H9 (cell line): ENCODE data around the gene TTC3. TPM values are rescaled to one million over a fixed set of nuclear protein-coding genes. Genes with fewer than 3 reads are reported as not detected.

Experiments
- DNase-seq: peaks from one replicate; pipeline ENCODE4 v3.0.0-alpha.2; 2017
- H2AFZ ChIP-seq: one replicate; pipeline ENCODE4 v1.6.1; 2013; ENCODE audit warnings: mild to moderate bottlenecking, low read length, control low read depth, moderate library complexity
- H2AK5ac ChIP-seq: 2 replicates; pipeline ENCODE4 v1.6.1; 2013; ENCODE audit warnings: low read length, control low read depth, mixed read lengths; ENCODE audit not compliant: insufficient read length
- H2BK120ac ChIP-seq: one replicate; pipeline ENCODE4 v1.6.1; 2013; ENCODE audit warnings: low read depth, mild to moderate bottlenecking, low read length, control low read depth, inconsistent platforms; ENCODE audit not compliant: poor library complexity, severe bottlenecking
- H2BK12ac ChIP-seq: 2 replicates; pipeline ENCODE4 v1.6.1; 2013; ENCODE audit warnings: low read length, control low read depth, mixed read lengths, low read depth; ENCODE audit not compliant: insufficient read length
- H2BK15ac ChIP-seq: 2 replicates; pipeline ENCODE4 v1.6.1; 2013; ENCODE audit warnings: low read depth, low read length, control low read depth
- H2BK20ac ChIP-seq: one replicate; pipeline ENCODE4 v1.6.1; 2013; ENCODE audit warnings: low read depth, mild to moderate bottlenecking, low read length, control low read depth, inconsistent platforms; ENCODE audit not compliant: poor library complexity, severe bottlenecking
- H2BK5ac ChIP-seq: 2 replicates; pipeline ENCODE4 v1.6.1; 2013; ENCODE audit warnings: low read length, control low read depth, mixed read lengths; ENCODE audit not compliant: insufficient read length
- H3K14ac ChIP-seq: 2 replicates; pipeline ENCODE4 v1.6.1; 2013; ENCODE audit warnings: low read length, control low read depth; ENCODE audit not compliant: insufficient read depth
- H3K18ac ChIP-seq: 2 replicates; pipeline ENCODE4 v1.6.1; 2013; ENCODE audit warnings: low read depth, mild to moderate bottlenecking, mixed read lengths, low read length, control low read depth; ENCODE audit not compliant: insufficient read length
- H3K23ac ChIP-seq: 2 replicates; pipeline ENCODE4 v1.6.1; 2013; ENCODE audit warnings: low read length, control low read depth, mixed read lengths, low read depth; ENCODE audit not compliant: insufficient read length
- H3K23me2 ChIP-seq: 2 replicates; pipeline ENCODE4 v1.6.1; 2013; ENCODE audit warnings: low read depth, mild to moderate bottlenecking, mixed read lengths, low read length, control low read depth; ENCODE audit not compliant: insufficient read length, poor library complexity, severe bottlenecking
- H3K27ac ChIP-seq: 2 replicates; pipeline ENCODE4 v1.5.1; 2013; ENCODE audit warnings: low read length, control low read depth, mixed read lengths, low read depth; ENCODE audit not compliant: insufficient read length
- H3K27me3 ChIP-seq: 2 replicates; pipeline ENCODE4 v1.6.1; 2013; ENCODE audit warnings: low read length, control low read depth, inconsistent platforms; ENCODE audit not compliant: insufficient read depth
- H3K4ac ChIP-seq: 2 replicates; pipeline ENCODE4 v1.6.1; 2013; ENCODE audit warnings: low read depth, mild to moderate bottlenecking, control low read depth, inconsistent platforms, low read length, moderate library complexity
- H3K4me1 ChIP-seq: 2 replicates; pipeline ENCODE4 v1.6.1; 2013; ENCODE audit warnings: low read length, control low read depth, inconsistent platforms; ENCODE audit not compliant: insufficient read depth
- H3K4me2 ChIP-seq: 2 replicates; pipeline ENCODE4 v1.6.1; 2013; ENCODE audit warnings: low read length, control low read depth, mixed read lengths; ENCODE audit not compliant: insufficient read length, insufficient read depth
- H3K56ac ChIP-seq: 2 replicates; pipeline ENCODE4 v1.6.1; 2013; ENCODE audit warnings: low read depth, mild to moderate bottlenecking, mixed read lengths, low read length, control low read depth; ENCODE audit not compliant: insufficient read length
- H3K79me1 ChIP-seq: 2 replicates; pipeline ENCODE4 v1.6.1; 2013; ENCODE audit warnings: low read depth, mild to moderate bottlenecking, moderate library complexity, low read length, control low read depth, inconsistent platforms; ENCODE audit not compliant: insufficient read depth, poor library complexity, severe bottlenecking
- H3K79me2 ChIP-seq: 2 replicates; pipeline ENCODE4 v1.6.1; 2013; ENCODE audit warnings: low read length, control low read depth, inconsistent platforms; ENCODE audit not compliant: insufficient read depth
- H3K9ac ChIP-seq: 2 replicates; pipeline ENCODE4 v1.6.1; 2013; ENCODE audit warnings: low read length, control low read depth, mixed read lengths; ENCODE audit not compliant: insufficient read length; ENCODE audit errors: extremely low read depth
- H3K9me3 ChIP-seq: one replicate; pipeline ENCODE4 v1.6.1; 2013; ENCODE audit warnings: low read depth, low read length, inconsistent platforms; ENCODE audit not compliant: control insufficient read depth
- H3T11ph ChIP-seq: one replicate; pipeline ENCODE4 v1.6.1; 2013; ENCODE audit warnings: mild to moderate bottlenecking, low read length, control low read depth, inconsistent platforms
- H4K20me1 ChIP-seq: one replicate; pipeline ENCODE4 v1.6.1; 2013; ENCODE audit not compliant: control insufficient read depth, insufficient read length, insufficient read depth
- H4K5ac ChIP-seq: 2 replicates; pipeline ENCODE4 v1.6.1; 2013; ENCODE audit warnings: low read depth, mild to moderate bottlenecking, mixed read lengths, low read length, control low read depth; ENCODE audit not compliant: insufficient read length
- H4K8ac ChIP-seq: replicated peaks from 2 replicates; pipeline ENCODE4 v1.6.1; 2013; ENCODE audit warnings: low read length, control low read depth, mixed read lengths, low read depth; ENCODE audit not compliant: insufficient read length
- H4K91ac ChIP-seq: 2 replicates; pipeline ENCODE4 v1.6.1; 2013; ENCODE audit warnings: low read depth, mild to moderate bottlenecking, moderate library complexity, mixed read lengths, low read length, control low read depth; ENCODE audit not compliant: insufficient read length
- H3K27ac Mint-ChIP-seq, 3 experiments: 2 replicates in 2 of 3; 3 replicates in 1 of 3; pipeline ENCODE4 v1.8.0; 2020 to 2021; ENCODE audit warnings: mixed read lengths in 3 of 3, mild to moderate bottlenecking in 1 of 3, moderate library complexity in 1 of 3
- H3K27me3 Mint-ChIP-seq: 2 replicates; pipeline ENCODE4 v1.8.0; 2021; ENCODE audit warnings: low read depth, mild to moderate bottlenecking, moderate library complexity, mixed read lengths
- H3K36me3 Mint-ChIP-seq, 3 experiments: 2 replicates in 2 of 3; 3 replicates in 1 of 3; pipeline ENCODE4 v1.8.0; 2020 to 2021; ENCODE audit warnings: low read depth in 3 of 3, mixed read lengths in 3 of 3; ENCODE audit not compliant: insufficient read depth in 1 of 3
- H3K4me1 Mint-ChIP-seq, 2 experiments: 2 replicates each; pipeline ENCODE4 v1.8.0; 2020; ENCODE audit warnings: mixed read lengths in 2 of 2
- H3K4me3 Mint-ChIP-seq, 2 experiments: 2 replicates in 1 of 2; 3 replicates in 1 of 2; pipeline ENCODE4 v1.8.0; 2020 to 2021; ENCODE audit warnings: mild to moderate bottlenecking in 2 of 2, mixed read lengths in 2 of 2, moderate library complexity in 1 of 2
- H3K9me3 Mint-ChIP-seq, 2 experiments: 2 replicates in 1 of 2; 3 replicates in 1 of 2; pipeline ENCODE4 v1.8.0; 2020; ENCODE audit warnings: mild to moderate bottlenecking in 2 of 2, mixed read lengths in 2 of 2, moderate library complexity in 1 of 2
- WGBS: extraction: QIAGEN DNeasy Blood & Tissue Kit; methylation state at CpG from one replicate; pipeline ENCODE4 v1.1.7; 2013; ENCODE audit warnings: missing lambda C conversion rate, low lambda C conversion rate, mixed read lengths; ENCODE audit not compliant: insufficient read length; ENCODE audit errors: extremely low coverage; 5-methylcytosine and 5-hydroxymethylcytosine counted together
- total RNA-seq: library from RNA; stranded (reverse); gene quantifications from 2 replicates; pipeline ENCODE4 v1.2.1, GENCODE V29; 2021
- TF ChIP-seq, protein P1 (sequence below): fragments of 200-600 bp; sonication (generic); conservative IDR thresholded peaks from 3 replicates; pipeline ENCODE4 v1.8.0; 2021; ENCODE audit warnings: antibody characterized with exemption, mild to moderate bottlenecking

TTC3 gene
- total RNA-seq, 1 experiment from 2014 or later = 46.5 TPM

DNA sequence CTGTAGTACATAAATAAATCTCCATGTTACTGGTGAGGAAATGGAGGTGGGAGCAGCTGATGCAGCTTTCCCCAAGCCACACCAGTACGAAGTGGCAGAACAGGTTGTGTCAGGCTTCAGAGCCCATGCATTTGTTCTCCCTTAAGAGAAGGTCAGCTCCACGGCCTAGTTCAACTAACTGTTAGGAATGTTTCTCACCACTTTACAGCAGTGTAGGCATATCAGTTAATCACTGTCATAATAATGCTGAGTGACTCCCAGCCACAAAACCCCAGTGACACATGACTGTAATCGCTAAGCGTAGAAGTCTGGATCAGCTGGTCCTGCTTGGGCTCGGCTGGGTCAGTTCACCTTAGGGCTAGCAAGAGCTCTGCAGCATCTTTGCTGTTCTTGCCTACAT is 103.7 kb downstream of the TTC3 start:
- no peaks in the 10 kb centered on the region for H3K4me1 ChIP-seq
- H4K91ac ChIP-seq = no peak overlapping the region
- H3K4me3 Mint-ChIP-seq = no peak overlapping the region
- H3K27me3 ChIP-seq = no peaks in the 10 kb centered on the region
- no peaks in the 10 kb centered on the region for H4K20me1 ChIP-seq
- no peak for DNase-seq
- no peaks in the 10 kb centered on the region for H3K4me1 Mint-ChIP-seq
- H2BK120ac ChIP-seq = no peak overlapping the region
- H3K27ac ChIP-seq = no peak overlapping the region
- no peak overlapping the region for H3K9ac ChIP-seq
- H3T11ph ChIP-seq = no peak overlapping the region
- H3K79me1 ChIP-seq = no peaks in the 10 kb centered on the region
- H3K23ac ChIP-seq = no peak overlapping the region
- no peaks in the 10 kb centered on the region for H3K9me3 Mint-ChIP-seq
- H3K23me2 ChIP-seq = no peaks in the 10 kb centered on the region
- no peak overlapping the region for H3K56ac ChIP-seq
- no CpG with 5 or more reads among the region's 5 CpGs for WGBS
- no peak overlapping the region for H3K4ac ChIP-seq
- H2AK5ac ChIP-seq = no peak overlapping the region
- no peak overlapping the region for H2AFZ ChIP-seq
- H2BK12ac ChIP-seq = no peak overlapping the region
- H4K8ac ChIP-seq = no peak overlapping the region
- no peak overlapping the region for H2BK15ac ChIP-seq
- H3K79me2 ChIP-seq = no peaks in the 10 kb centered on the region
- H4K5ac ChIP-seq = no peak overlapping the region
- H3K36me3 Mint-ChIP-seq = peaks cover 14 to 25% (median 17%) of the 10 kb centered on the region in 3 experiments
- no peak overlapping the region for H3K18ac ChIP-seq
- H3K9me3 ChIP-seq = no peaks in the 10 kb centered on the region
- H3K14ac ChIP-seq = no peak overlapping the region
- H2BK20ac ChIP-seq = no peak overlapping the region
- TF ChIP-seq, protein P1, sequence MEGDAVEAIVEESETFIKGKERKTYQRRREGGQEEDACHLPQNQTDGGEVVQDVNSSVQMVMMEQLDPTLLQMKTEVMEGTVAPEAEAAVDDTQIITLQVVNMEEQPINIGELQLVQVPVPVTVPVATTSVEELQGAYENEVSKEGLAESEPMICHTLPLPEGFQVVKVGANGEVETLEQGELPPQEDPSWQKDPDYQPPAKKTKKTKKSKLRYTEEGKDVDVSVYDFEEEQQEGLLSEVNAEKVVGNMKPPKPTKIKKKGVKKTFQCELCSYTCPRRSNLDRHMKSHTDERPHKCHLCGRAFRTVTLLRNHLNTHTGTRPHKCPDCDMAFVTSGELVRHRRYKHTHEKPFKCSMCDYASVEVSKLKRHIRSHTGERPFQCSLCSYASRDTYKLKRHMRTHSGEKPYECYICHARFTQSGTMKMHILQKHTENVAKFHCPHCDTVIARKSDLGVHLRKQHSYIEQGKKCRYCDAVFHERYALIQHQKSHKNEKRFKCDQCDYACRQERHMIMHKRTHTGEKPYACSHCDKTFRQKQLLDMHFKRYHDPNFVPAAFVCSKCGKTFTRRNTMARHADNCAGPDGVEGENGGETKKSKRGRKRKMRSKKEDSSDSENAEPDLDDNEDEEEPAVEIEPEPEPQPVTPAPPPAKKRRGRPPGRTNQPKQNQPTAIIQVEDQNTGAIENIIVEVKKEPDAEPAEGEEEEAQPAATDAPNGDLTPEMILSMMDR = no peak
- H3K4me2 ChIP-seq = no peak overlapping the region
- no peak overlapping the region for H2BK5ac ChIP-seq
- H3K27ac Mint-ChIP-seq = no peak overlapping the region
- H3K27me3 Mint-ChIP-seq = no peaks in the 10 kb centered on the region
